ENCODE data around the gene ASS1.

The ASS1 gene

DNA sequence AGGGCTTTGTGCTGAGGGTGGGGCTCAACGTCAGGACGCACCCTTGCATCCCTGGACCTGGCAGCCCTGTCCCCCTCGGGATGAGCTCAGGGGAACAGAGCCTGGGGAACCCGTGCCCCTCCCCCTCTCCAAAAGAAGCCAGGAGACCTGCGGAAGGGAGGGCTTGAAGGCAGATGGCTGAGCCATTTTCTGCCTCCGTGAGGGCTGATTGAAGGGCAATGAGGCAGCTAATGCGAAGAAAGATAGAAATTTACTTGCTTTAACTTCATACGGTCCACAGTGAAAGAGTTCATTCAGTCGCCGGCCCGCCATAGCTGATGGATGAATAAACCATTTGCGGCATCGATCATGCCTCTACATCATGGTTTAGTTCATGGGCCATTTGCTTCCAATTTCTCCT lies 28.8 kb downstream of the ASS1 start:
- Histone ChIP-seq H3K4me3 (ENCODE audit: low read length) (no peak overlapping the region), H3K4me2 (ENCODE audit: low read length) (no peak overlapping the region), H3K27me3 (ENCODE audit: control insufficient read depth, low read length) (peaks cover 24% of the 10 kb centered on the region), H4K20me1 (ENCODE audit: control insufficient read depth, insufficient read depth, low read depth, low read length) (no peaks in the 10 kb centered on the region), H3K4me1 (ENCODE audit: control insufficient read depth, low read length) (no peaks in the 10 kb centered on the region), H3K27ac (ENCODE audit: low read depth, low read length) (no peak overlapping the region), H3K9me2 (replicated peaks; ENCODE audit: control insufficient read depth, low read length) (no peaks in the 10 kb centered on the region), H3K9me3 (ENCODE audit: control insufficient read depth, insufficient read depth, low read length) (no peaks in the 10 kb centered on the region), H3K36me3 (ENCODE audit: control insufficient read depth, low read length) (no peaks in the 10 kb centered on the region), H3K79me2 (ENCODE audit: control insufficient read depth, low read length) (no peaks in the 10 kb centered on the region), H3F3A (ENCODE audit: control insufficient read depth, insufficient read depth) (no peaks in the 10 kb centered on the region)
- TF ChIP-seq, protein P1, sequence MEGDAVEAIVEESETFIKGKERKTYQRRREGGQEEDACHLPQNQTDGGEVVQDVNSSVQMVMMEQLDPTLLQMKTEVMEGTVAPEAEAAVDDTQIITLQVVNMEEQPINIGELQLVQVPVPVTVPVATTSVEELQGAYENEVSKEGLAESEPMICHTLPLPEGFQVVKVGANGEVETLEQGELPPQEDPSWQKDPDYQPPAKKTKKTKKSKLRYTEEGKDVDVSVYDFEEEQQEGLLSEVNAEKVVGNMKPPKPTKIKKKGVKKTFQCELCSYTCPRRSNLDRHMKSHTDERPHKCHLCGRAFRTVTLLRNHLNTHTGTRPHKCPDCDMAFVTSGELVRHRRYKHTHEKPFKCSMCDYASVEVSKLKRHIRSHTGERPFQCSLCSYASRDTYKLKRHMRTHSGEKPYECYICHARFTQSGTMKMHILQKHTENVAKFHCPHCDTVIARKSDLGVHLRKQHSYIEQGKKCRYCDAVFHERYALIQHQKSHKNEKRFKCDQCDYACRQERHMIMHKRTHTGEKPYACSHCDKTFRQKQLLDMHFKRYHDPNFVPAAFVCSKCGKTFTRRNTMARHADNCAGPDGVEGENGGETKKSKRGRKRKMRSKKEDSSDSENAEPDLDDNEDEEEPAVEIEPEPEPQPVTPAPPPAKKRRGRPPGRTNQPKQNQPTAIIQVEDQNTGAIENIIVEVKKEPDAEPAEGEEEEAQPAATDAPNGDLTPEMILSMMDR (IDR thresholded peaks at IDR 0.05; ENCODE audit: low read depth, low read length, poor library complexity, severe bottlenecking): no peak
- TF ChIP-seq EZH2phosphoT487 (IDR thresholded peaks at IDR 0.05; ENCODE audit: borderline replicate concordance, low read length): no peak

DNA sequence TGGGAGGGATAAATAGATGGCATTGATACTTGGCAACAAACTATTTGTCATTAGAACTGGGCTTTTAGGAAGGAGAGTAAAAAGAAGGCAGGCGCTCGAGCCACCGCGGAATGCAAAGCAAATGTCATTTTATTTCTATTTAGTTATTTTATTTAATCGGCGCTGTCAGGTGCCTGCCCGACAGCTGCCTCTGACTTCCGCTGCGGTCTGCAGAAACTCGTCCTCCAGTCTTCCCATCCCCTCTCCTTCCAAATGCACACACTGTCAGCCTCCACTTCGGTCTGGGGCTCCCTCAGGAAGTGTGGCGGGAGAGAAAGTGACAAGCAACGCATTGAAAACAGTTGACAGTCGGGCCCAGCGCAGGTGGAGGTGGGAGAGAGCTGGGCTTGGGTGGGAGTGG lies 29.3 kb downstream of the ASS1 start:
- H3K36me3 ChIP-seq (ENCODE audit: control insufficient read depth, low read length): no peaks in the 10 kb centered on the region
- H3F3A ChIP-seq (ENCODE audit: control insufficient read depth, insufficient read depth): no peaks in the 10 kb centered on the region
- H3K9me2 ChIP-seq (replicated peaks; ENCODE audit: control insufficient read depth, low read length): no peaks in the 10 kb centered on the region
- no peaks in the 10 kb centered on the region for H3K4me1 ChIP-seq (ENCODE audit: control insufficient read depth, low read length)
- no peaks in the 10 kb centered on the region for H3K9me3 ChIP-seq (ENCODE audit: control insufficient read depth, insufficient read depth, low read length)
- no peaks in the 10 kb centered on the region for H4K20me1 ChIP-seq (ENCODE audit: control insufficient read depth, insufficient read depth, low read depth, low read length)
- no peak overlapping the region for H3K4me3 ChIP-seq (ENCODE audit: low read length)
- H3K27me3 ChIP-seq (ENCODE audit: control insufficient read depth, low read length): peaks cover 18% of the 10 kb centered on the region
- no peak overlapping the region for H3K4me2 ChIP-seq (ENCODE audit: low read length)
- H3K27ac ChIP-seq (ENCODE audit: low read depth, low read length): no peak overlapping the region
- no peaks in the 10 kb centered on the region for H3K79me2 ChIP-seq (ENCODE audit: control insufficient read depth, low read length)
- no peak for TF ChIP-seq EZH2phosphoT487 (IDR thresholded peaks at IDR 0.05; ENCODE audit: borderline replicate concordance, low read length)
- TF ChIP-seq, protein P1 (IDR thresholded peaks at IDR 0.05; ENCODE audit: low read depth, low read length, poor library complexity, severe bottlenecking): no peak

DNA sequence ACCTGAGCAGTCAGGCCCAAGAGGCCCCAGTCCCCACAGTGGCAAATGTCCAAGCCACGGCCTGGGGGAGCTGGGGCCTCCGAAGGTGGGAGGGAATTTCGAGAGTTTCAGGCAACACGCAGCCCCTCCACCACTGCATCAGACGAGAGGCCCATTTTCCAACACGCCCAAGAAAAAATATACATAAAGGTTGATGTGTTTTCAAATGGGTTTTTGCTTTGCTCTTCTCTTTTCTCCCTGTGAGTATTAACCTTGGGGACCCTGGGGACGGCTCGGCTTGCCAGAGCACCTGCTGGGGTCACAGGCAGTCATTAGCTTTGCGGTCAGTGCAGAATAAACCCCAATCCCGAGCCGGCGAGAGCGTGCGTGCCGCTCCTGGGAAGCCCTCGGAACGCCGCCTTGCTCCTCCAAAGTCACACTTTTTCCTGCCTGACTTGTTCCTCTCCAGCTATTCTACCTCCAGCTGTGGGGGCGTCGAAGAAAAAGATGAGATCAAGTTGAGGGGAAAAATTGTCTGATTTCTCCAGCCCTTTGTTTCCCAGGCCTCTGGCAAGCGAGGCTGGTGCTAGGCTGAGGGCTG lies 31.5 kb downstream of the ASS1 start:
- Histone ChIP-seq H3K4me3 (ENCODE audit: low read length) (no peak overlapping the region), H4K20me1 (ENCODE audit: control insufficient read depth, insufficient read depth, low read depth, low read length) (no peaks in the 10 kb centered on the region), H3K9me3 (ENCODE audit: control insufficient read depth, insufficient read depth, low read length) (no peaks in the 10 kb centered on the region), H3K27me3 (ENCODE audit: control insufficient read depth, low read length) (peaks cover 12% of the 10 kb centered on the region), H3K36me3 (ENCODE audit: control insufficient read depth, low read length) (no peaks in the 10 kb centered on the region), H3K4me2 (ENCODE audit: low read length) (no peak overlapping the region), H3K79me2 (ENCODE audit: control insufficient read depth, low read length) (no peaks in the 10 kb centered on the region), H3K27ac (ENCODE audit: low read depth, low read length) (no peak overlapping the region), H3K9me2 (replicated peaks; ENCODE audit: control insufficient read depth, low read length) (no peaks in the 10 kb centered on the region), H3F3A (ENCODE audit: control insufficient read depth, insufficient read depth) (no peaks in the 10 kb centered on the region), H3K4me1 (ENCODE audit: control insufficient read depth, low read length) (no peaks in the 10 kb centered on the region)
- no peak for TF ChIP-seq EZH2phosphoT487 (IDR thresholded peaks at IDR 0.05; ENCODE audit: borderline replicate concordance, low read length)
- TF ChIP-seq, protein P1 (IDR thresholded peaks at IDR 0.05; ENCODE audit: low read depth, low read length, poor library complexity, severe bottlenecking): no peak
